HG02798 (cell line): Measurements from ENCODE around the gene LAX1.
"Not testable (repeated sequence)": the region's sequence is repeated elsewhere in the genome, so short reads cannot be mapped to it uniquely, and the experiment has no call there.

Source experiments
- ATAC-seq: cut with Tn5 transposase; IDR thresholded peaks from one replicate; pipeline ENCODE4 v1.9.1; 2021; ENCODE audit warnings: mild to moderate bottlenecking; ENCODE audit not compliant: unreplicated experiment, poor library complexity

The LAX1 gene, protein sequence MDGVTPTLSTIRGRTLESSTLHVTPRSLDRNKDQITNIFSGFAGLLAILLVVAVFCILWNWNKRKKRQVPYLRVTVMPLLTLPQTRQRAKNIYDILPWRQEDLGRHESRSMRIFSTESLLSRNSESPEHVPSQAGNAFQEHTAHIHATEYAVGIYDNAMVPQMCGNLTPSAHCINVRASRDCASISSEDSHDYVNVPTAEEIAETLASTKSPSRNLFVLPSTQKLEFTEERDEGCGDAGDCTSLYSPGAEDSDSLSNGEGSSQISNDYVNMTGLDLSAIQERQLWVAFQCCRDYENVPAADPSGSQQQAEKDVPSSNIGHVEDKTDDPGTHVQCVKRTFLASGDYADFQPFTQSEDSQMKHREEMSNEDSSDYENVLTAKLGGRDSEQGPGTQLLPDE

GRCh38 chr1:203765029-203765837, at the start of gene LAX1:
TSS of gene LAX1 (plus strand) at chr1:203765183. CDS start at chr1:203765566, 383 bp downstream.
- peak; percentile 82 for ATAC-seq

- ATAC-seq: no peak
These were observed 47.9 kb upstream of the LAX1 start for GRCh38 chr1:203717120-203717519.

- no peak for ATAC-seq
These were observed 44.7 kb upstream of the LAX1 start for GRCh38 chr1:203720242-203720641.

DNA sequence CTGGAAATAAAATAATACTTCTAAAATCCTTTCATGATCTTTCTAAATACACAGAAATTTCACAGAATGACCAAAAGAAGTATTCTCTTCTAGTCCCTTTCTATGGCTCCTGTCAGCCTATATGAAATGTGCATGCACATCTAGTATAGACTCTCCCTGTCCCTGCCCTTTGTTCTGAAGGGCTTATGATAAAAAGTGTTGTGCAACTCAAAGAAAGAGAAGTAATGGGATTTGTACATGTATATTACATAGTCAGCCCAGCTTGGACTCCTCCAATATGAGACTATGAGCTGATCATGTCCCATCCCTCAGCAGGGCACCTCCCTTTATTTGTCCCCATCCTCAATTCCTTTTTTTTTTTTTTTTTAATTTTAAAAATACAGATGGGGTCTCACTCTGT, 42.1 kb upstream of the LAX1 start:
- no peak for ATAC-seq

GRCh38 chr1:203726417-203726867, 38.5 kb upstream of the LAX1 start:
- no peak for ATAC-seq

DNA sequence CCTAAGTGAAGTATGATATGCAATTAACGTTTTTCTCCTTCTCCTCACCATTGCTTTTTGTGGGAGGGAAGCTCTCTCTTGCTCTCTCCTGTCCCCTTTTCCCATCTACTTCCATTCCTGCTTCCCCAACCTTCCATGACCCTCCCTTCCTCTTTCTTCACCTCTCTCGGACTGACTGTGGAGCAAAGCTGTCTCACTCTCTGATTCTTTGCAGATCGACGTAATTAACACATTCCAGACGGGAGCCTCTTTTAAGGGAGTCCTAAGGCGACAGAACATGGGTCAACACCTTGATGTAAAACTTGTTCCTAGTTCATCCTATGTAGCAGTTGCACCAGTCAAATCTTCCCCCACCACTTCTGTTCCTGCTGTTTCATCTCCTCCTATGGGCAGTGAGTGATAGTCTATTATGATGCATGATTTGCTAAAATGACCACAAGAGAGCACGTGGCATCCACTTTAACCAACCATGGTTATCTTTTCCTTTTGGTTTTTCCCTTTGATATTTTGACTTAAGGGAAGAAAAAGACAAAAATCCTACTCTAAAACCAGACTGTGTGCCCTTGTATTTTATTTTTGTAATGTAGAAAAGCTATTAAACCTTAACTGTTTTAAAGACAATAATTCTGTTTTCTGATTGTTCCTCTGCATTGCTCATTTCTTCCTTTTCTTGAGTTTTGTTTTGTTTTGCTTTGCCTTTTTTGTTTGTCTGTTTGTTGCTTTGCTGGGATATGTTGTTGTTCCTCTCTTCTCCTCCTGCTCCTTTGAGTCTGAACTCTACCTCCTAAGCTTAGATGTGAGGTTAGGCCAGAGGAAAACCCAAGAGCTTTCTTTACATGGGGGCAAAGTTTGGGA, 31.7 kb upstream of the LAX1 start:
- no peak for ATAC-seq

DNA sequence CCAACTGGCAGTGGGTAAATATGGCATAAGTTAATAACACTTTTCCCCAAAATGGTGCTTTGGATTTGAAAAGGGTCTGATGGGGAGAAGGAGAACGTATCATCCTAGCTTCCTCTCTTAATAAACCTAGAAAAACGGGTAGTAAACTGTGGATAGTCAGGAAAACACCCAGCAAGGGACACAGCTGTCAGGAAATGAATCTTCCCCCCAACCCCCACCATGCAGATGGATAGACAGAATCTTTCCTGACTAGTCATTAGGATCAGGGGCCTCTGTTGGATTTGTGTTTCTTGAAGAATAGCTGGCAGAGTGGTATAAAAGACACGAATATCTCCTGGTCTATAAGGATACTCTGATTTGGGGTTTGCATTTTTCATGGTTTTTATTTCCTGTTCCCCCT, 22.5 kb upstream of the LAX1 start:
- ATAC-seq: no peak

DNA sequence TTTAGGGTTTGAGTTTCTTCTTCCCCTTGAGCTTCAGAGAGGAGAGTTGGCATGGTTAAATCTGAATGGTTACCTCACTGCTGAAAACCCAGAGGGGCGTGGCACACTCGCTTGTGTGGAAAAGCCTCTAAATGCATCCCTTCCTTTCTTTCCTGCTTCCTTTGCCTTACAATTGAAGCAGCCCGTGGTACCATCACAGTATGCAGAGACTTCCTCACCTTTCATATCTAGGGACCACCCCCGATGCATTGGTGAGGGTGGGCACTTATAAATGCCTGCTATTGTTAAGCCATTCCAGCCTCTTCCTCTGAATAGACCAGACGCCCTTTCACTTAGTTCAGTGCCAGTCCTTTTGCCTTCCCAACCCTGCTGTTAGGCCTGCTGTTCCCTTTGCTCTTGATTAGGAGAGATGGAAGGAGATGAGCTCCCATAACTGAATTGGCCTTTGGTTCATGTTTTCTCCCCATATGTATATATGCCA, 21.9 kb upstream of the LAX1 start:
- no peak for ATAC-seq

GRCh38 chr1:203744075-203744972, 20.7 kb upstream of the LAX1 start:
- ATAC-seq: peak; percentile 49

GRCh38 chr1:203746281-203746680, 18.7 kb upstream of the LAX1 start:
- no peak for ATAC-seq

- no peak for ATAC-seq
These were observed 13.9 kb upstream of the LAX1 start for GRCh38 chr1:203751051-203751450.

- ATAC-seq: not testable (repeated sequence)
These were observed 13.2 kb upstream of the LAX1 start for GRCh38 chr1:203751618-203752361.

DNA sequence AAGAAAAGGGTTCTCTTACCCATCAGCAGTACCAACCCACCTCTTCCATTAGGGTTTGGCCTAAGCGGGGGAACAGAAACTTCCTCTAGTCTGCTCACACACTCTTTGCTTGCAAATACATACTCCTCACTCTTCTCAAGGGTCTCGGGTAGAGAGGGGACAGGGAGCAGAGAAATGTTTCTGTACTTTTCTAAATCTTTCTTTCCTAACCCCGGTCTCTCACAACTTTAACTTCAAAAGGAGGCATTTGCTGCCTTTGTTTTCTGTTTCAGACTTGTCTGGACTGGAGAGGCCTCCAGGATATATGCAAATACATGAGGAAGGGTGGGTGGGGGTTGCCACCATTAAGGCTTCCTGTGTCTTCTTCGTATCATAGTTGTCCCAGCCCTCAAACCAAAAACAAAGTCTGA, 10.5 kb upstream of the LAX1 start:
- ATAC-seq: peak; percentile 63

DNA sequence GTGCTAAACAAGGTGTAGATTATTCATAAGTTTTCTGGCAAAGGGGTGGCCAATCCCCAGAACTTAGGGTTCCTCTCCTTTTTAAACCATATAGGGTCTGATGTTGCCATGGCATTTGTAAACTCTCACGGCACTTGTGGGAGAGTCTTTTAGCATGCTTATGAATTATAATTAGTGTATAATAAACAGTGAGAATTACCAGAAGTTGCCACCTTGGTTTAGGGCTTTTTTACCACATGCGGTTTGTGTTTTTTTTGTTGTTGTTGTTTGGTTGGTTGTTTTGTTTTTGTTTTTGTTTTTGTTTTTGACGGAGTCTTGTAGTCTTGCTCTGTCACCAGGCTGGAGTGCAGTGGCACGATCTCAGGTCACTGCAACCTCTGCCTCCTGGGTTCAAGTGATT, 8.9 kb upstream of the LAX1 start:
- ATAC-seq: no peak

DNA sequence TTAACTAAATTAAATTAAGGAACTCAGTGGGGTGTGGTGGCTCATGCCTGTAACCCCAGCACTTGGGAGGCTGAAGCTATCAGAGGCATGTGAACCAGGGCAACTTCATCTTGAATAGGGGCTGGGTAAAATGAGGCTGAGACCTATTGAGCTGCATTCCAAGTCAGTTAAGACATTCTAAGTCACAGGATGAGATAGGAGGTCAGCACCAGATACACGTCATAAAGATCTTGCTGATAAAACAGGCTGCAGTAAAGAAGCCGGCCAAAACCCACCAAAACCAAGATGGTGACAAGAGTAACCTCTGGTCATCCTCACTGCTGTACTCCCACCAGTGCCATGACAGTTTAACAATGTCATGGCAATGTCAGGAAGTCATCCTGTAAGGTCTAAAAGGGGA, 6.2 kb upstream of the LAX1 start:
- ATAC-seq: not testable (repeated sequence)

GRCh38 chr1:203760506-203760905, 4.5 kb upstream of the LAX1 start:
- ATAC-seq: no peak

GRCh38 chr1:203761958-203762357, 3.0 kb upstream of the LAX1 start:
- ATAC-seq: not testable (repeated sequence)

DNA sequence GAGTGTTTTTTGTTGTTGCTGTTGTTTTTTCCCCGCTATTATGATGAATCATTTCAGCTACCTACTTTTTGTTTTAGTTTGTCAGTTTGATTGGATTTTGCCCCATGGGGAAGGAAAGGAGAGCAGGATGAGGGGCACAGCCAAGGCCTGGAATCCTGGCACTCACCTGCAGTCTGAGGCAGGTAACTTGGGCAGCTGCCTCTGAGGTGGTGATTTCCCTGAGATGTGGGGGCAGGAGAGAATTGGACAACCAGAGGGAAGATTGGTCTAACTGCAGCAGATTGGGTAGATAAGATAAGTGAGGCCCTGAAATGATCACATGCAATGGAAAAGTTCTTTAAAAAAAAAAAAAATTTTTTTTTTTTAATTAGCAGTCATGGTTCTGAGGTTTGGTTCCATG, 1.5 kb upstream of the LAX1 start:
- no peak for ATAC-seq
